Measurements from ENCODE around the gene HES4.

HES4 gene

DNA sequence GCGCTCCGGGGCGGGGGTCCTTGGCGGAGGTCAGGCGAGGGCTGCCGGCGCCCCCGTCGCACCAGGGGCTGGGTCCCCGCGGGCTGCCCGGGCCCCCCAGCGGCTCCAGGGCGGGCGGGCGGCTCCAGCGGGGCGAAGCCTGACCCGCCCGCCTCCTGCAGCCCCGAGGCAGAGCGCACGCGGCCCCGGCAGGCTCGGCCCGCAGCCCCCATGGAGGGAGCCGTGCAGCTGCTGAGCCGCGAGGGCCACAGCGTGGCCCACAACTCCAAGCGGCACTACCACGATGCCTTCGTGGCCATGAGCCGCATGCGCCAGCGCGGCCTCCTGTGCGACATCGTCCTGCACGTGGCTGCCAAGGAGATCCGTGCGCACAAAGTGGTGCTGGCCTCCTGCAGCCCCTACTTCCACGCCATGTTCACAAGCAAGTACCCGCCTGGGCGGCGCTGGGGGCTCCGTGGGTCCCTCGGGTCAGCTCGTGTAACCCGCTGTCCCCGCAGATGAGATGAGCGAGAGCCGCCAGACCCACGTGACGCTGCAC is 38.7 kb downstream of the HES4 start:
- H3K9ac ChIP-seq (ENCODE audit: low read length): no peak overlapping the region
- H3K27ac ChIP-seq (ENCODE audit: low read depth, low read length): no peak overlapping the region
- H3K4me1 ChIP-seq (ENCODE audit: control insufficient read depth, insufficient read depth, low read length): peaks cover 11% of the 10 kb centered on the region
- peaks cover 43% of the 10 kb centered on the region for H3K36me3 ChIP-seq (ENCODE audit: control insufficient read depth, insufficient read depth, low read length)
- H3K27me3 ChIP-seq (ENCODE audit: control insufficient read depth, insufficient read depth, low read length): peaks cover 36% of the 10 kb centered on the region
- H3K9me3 ChIP-seq (ENCODE audit: control insufficient read depth, insufficient read depth, low read depth, low read length): no peaks in the 10 kb centered on the region
- H3K4me3 ChIP-seq (ENCODE audit: low read depth, low read length): peak overlapping the region; percentile 99

DNA sequence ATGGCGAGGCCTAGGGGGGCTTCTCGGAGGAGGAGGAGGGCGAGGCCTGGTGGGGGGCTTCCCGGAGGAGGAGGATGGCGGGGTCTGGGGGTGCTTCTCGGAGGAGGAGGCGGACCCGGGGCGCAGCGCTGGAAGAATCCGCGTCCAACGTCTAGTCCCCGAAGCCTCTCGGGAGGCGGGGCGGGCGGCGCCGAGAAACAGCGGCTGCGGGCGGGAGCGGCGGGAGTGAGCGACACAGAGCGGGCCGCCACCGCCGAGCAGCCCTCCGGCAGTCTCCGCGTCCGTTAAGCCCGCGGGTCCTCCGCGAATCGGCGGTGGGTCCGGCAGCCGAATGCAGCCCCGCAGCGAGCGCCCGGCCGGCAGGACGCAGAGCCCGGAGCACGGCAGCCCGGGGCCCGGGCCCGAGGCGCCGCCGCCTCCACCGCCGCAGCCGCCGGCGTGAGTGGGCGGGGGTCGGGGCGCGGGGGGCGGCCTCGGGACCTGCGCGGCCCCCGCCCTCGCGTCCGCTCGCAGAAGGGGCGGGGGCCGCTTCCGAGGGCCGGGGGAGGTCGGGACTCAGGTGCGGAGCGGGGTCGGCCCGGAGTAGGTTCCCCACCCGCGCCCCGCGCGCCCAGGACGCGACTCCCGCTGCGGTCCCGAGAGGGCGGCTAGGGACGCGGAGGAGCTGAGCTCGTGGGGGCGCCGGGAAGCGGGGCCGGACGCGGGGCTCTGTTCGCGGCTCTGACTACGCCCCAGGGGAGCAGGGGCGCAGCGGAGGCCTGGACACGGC is 39.4 kb downstream of the HES4 start, which contains the start of gene KLHL17:
Gene KLHL17 (plus strand): TSS at position 222 of the 769 bp plus-strand sequence. CDS start 110 bp downstream, at position 332.
- peaks cover 50% of the 10 kb centered on the region for H3K36me3 ChIP-seq (ENCODE audit: control insufficient read depth, insufficient read depth, low read length)
- H3K9ac ChIP-seq (ENCODE audit: low read length): peak within 1 kb of the TSS; percentile 39
- H3K9me3 ChIP-seq (ENCODE audit: control insufficient read depth, insufficient read depth, low read depth, low read length): no peaks in the 10 kb centered on the region
- peak within 1 kb of the TSS; percentile 99 for H3K4me3 ChIP-seq (ENCODE audit: low read depth, low read length)
- H3K27me3 ChIP-seq (ENCODE audit: control insufficient read depth, insufficient read depth, low read length): peaks cover 30% of the 10 kb centered on the region
- peaks cover 5% of the 10 kb centered on the region for H3K4me1 ChIP-seq (ENCODE audit: control insufficient read depth, insufficient read depth, low read length)
- H3K27ac ChIP-seq (ENCODE audit: low read depth, low read length): no peak within 1 kb of the TSS

GRCh38 chr1:959731-960362 is 40.0 kb downstream of the HES4 start:
- peaks cover 51% of the 10 kb centered on the region for H3K36me3 ChIP-seq (ENCODE audit: control insufficient read depth, insufficient read depth, low read length)
- peaks cover 23% of the 10 kb centered on the region for H3K27me3 ChIP-seq (ENCODE audit: control insufficient read depth, insufficient read depth, low read length)
- peaks cover 5% of the 10 kb centered on the region for H3K4me1 ChIP-seq (ENCODE audit: control insufficient read depth, insufficient read depth, low read length)
- H3K4me3 ChIP-seq (ENCODE audit: low read depth, low read length): peak overlapping the region; percentile 99
- peak overlapping the region; percentile 39 for H3K9ac ChIP-seq (ENCODE audit: low read length)
- H3K27ac ChIP-seq (ENCODE audit: low read depth, low read length): no peak overlapping the region
- no peaks in the 10 kb centered on the region for H3K9me3 ChIP-seq (ENCODE audit: control insufficient read depth, insufficient read depth, low read depth, low read length)

DNA sequence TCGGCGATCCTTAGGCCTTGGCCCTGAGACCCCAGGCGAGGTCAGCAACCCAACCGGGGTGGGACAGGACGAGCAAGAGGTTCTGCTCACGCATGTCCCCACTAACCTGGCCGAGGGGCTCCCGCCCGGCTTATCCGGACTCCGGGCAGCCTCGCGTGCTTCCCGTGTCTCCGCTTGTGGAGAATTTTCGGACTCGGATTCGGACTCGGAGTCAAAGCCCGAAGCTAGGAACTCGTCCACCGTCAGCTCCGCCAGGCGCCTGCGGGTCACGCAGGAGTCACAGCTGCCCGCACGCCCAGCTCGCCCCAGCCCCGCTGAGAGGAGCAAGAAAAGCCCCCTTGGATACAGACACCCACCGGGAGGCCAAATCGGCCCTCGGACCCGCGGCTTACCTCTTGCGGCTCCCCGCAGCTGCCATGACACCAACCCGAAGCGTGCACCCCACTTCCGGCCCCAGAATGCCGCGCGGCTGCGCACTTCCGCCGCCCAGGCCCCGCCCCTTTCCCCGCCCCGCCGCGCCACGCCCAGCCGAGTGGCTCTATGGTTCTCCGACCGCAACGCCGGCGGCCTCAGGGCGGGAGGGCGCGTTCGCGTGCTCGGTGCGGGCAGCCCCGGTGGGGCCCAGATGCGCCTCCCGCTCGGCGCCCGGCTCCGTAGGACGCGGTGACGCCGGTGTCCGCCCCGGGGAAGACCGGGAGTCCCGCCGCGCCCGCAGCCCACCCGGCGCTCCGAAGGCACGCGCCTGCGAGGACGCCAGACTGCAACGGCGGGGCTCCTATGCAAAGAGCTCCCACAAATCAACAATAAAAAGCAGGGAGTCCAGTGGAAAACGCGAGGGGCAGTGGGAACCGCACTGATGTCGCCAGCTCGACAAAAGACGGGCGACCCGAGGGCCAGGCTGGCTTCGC is 40.8 kb downstream of the HES4 start, which contains the start of gene NOC2L:
Gene NOC2L (minus strand): TSS at position 434 of the 908 bp plus-strand sequence. CDS start 16 bp downstream, at position 418.
- Histone ChIP-seq H3K4me1 (ENCODE audit: control insufficient read depth, insufficient read depth, low read length) (peaks cover 5% of the 10 kb centered on the region), H3K36me3 (ENCODE audit: control insufficient read depth, insufficient read depth, low read length) (peaks cover 56% of the 10 kb centered on the region), H3K4me3 (ENCODE audit: low read depth, low read length) (peak within 1 kb of the TSS; percentile 99), H3K27me3 (ENCODE audit: control insufficient read depth, insufficient read depth, low read length) (peaks cover 23% of the 10 kb centered on the region), H3K27ac (ENCODE audit: low read depth, low read length) (peak within 1 kb of the TSS; percentile 67; the same call in 1 of the 2 replicates), H3K9me3 (ENCODE audit: control insufficient read depth, insufficient read depth, low read depth, low read length) (no peaks in the 10 kb centered on the region), H3K9ac (ENCODE audit: low read length) (peak within 1 kb of the TSS; percentile 87)

GRCh38 chr1:956636-957035 is 43.3 kb downstream of the HES4 start:
- Histone ChIP-seq H3K27me3 (ENCODE audit: control insufficient read depth, insufficient read depth, low read length) (peaks cover 21% of the 10 kb centered on the region), H3K4me3 (ENCODE audit: low read depth, low read length) (no peak overlapping the region), H3K36me3 (ENCODE audit: control insufficient read depth, insufficient read depth, low read length) (peaks cover 58% of the 10 kb centered on the region), H3K9ac (ENCODE audit: low read length) (no peak overlapping the region), H3K4me1 (ENCODE audit: control insufficient read depth, insufficient read depth, low read length) (peaks cover 5% of the 10 kb centered on the region), H3K27ac (ENCODE audit: low read depth, low read length) (no peak overlapping the region), H3K9me3 (ENCODE audit: control insufficient read depth, insufficient read depth, low read depth, low read length) (no peaks in the 10 kb centered on the region)

DNA sequence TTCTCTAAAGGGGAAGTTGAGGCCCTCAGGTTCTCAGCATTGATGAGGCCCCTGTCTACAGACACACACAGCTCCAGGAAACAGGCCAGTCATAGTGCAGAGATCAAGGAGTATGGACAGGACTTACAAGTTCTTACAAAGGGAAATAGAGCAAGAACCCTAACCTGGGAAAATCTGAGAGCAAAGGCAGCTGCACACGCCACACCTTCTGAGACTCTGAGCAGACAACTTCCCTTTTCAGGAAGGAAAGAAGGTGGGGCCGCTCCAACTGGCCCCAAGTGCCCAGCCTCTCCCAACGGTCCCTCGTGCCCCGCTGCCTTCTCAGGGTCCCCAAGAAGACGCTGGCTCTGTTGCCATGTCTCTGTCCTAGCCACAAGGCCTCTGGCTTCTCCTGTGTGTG is 44.4 kb downstream of the HES4 start:
- H3K9me3 ChIP-seq (ENCODE audit: control insufficient read depth, insufficient read depth, low read depth, low read length): no peaks in the 10 kb centered on the region
- H3K27me3 ChIP-seq (ENCODE audit: control insufficient read depth, insufficient read depth, low read length): peaks cover 12% of the 10 kb centered on the region
- H3K4me1 ChIP-seq (ENCODE audit: control insufficient read depth, insufficient read depth, low read length): no peaks in the 10 kb centered on the region
- H3K9ac ChIP-seq (ENCODE audit: low read length): no peak overlapping the region
- no peak overlapping the region for H3K27ac ChIP-seq (ENCODE audit: low read depth, low read length)
- H3K36me3 ChIP-seq (ENCODE audit: control insufficient read depth, insufficient read depth, low read length): peaks cover 64% of the 10 kb centered on the region
- no peak overlapping the region for H3K4me3 ChIP-seq (ENCODE audit: low read depth, low read length)

GRCh38 chr1:954927-955326 is 45.0 kb downstream of the HES4 start:
- H3K27me3 ChIP-seq (ENCODE audit: control insufficient read depth, insufficient read depth, low read length): peaks cover 8% of the 10 kb centered on the region
- H3K4me1 ChIP-seq (ENCODE audit: control insufficient read depth, insufficient read depth, low read length): no peaks in the 10 kb centered on the region
- H3K9me3 ChIP-seq (ENCODE audit: control insufficient read depth, insufficient read depth, low read depth, low read length): no peaks in the 10 kb centered on the region
- peaks cover 70% of the 10 kb centered on the region for H3K36me3 ChIP-seq (ENCODE audit: control insufficient read depth, insufficient read depth, low read length)
- H3K4me3 ChIP-seq (ENCODE audit: low read depth, low read length): no peak overlapping the region
- H3K9ac ChIP-seq (ENCODE audit: low read length): no peak overlapping the region
- H3K27ac ChIP-seq (ENCODE audit: low read depth, low read length): no peak overlapping the region

DNA sequence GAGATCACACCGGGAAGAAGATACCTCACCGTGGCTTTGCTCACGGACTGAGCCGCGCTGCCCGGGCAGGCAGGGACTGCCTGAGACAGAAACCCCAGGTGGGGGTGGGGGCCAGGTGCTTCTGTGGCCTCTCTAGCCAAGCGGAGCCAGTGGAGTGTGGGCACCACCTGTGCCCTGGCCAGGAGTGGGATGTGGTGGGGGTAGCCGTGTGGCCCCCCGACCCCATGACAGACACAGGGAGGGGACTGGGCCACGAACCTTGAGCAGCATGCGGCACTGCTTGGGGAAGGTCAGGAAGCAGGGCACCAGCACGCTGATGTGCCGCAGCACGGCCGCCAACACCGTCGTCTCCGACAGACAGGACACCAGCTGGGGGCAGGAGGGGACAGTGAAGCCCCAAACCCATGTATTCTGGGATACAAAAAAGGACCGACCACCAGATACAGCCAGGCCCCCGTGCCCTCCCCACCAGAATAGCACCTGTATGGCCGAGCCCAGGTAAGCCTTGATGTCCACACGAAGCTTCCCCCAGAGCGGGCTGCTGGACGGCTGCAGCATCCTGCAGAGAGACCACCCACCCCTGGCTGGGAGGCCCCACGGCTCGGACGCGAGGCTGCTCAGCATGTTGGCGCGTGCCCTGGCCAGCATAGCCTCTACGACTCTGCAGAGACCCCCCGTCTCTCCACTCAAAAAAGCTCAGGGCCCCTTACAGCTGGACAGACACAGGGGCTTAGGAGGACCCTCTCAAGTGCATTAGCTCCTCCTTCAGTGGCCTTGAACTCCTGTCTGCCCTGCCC is 46.2 kb downstream of the HES4 start:
- H3K27me3 ChIP-seq (ENCODE audit: control insufficient read depth, insufficient read depth, low read length): no peaks in the 10 kb centered on the region
- no peak overlapping the region for H3K27ac ChIP-seq (ENCODE audit: low read depth, low read length)
- no peak overlapping the region for H3K9ac ChIP-seq (ENCODE audit: low read length)
- H3K36me3 ChIP-seq (ENCODE audit: control insufficient read depth, insufficient read depth, low read length): peaks cover 82% of the 10 kb centered on the region
- H3K9me3 ChIP-seq (ENCODE audit: control insufficient read depth, insufficient read depth, low read depth, low read length): no peaks in the 10 kb centered on the region
- H3K4me1 ChIP-seq (ENCODE audit: control insufficient read depth, insufficient read depth, low read length): no peaks in the 10 kb centered on the region
- no peak overlapping the region for H3K4me3 ChIP-seq (ENCODE audit: low read depth, low read length)

- Histone ChIP-seq H3K4me3 (ENCODE audit: low read depth, low read length) (no peak overlapping the region), H3K36me3 (ENCODE audit: control insufficient read depth, insufficient read depth, low read length) (peaks cover 93% of the 10 kb centered on the region)
Measured at GRCh38 chr1:952603-953002, 47.3 kb downstream of the HES4 start.

DNA sequence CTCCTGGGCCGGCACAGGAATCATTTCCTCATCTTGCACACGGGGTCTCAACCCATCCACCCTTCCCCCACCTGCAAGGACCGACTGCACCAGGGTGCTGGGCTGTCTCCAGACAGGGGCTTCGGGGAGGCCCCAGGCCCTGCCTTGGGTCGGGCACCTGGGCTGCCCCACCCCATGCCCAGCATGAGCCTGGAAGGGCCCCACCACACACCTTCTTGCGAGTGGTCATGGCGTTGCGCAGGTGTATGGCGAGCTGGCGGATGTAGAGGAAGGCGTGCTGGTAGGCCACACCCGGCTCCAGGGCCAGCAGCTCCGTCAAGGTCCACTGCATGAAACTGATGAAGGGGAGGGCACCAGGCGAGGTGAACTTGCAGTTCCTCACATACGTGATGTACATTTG is 47.7 kb downstream of the HES4 start:
- H3K36me3 ChIP-seq (ENCODE audit: control insufficient read depth, insufficient read depth, low read length): peaks cover 97% of the 10 kb centered on the region

More at GRCh38 chr1:952603-953002, 47.3 kb downstream of the HES4 start:
- no peaks in the 10 kb centered on the region for H3K4me1 ChIP-seq (ENCODE audit: control insufficient read depth, insufficient read depth, low read length)
- no peak overlapping the region for H3K9ac ChIP-seq (ENCODE audit: low read length)
- no peak overlapping the region for H3K27ac ChIP-seq (ENCODE audit: low read depth, low read length)
- H3K9me3 ChIP-seq (ENCODE audit: control insufficient read depth, insufficient read depth, low read depth, low read length): no peaks in the 10 kb centered on the region
- H3K27me3 ChIP-seq (ENCODE audit: control insufficient read depth, insufficient read depth, low read length): no peaks in the 10 kb centered on the region

More for the DNA sequence above, 47.7 kb downstream of the HES4 start:
- Histone ChIP-seq H3K27ac (ENCODE audit: low read depth, low read length) (no peak overlapping the region), H3K9me3 (ENCODE audit: control insufficient read depth, insufficient read depth, low read depth, low read length) (no peaks in the 10 kb centered on the region), H3K4me1 (ENCODE audit: control insufficient read depth, insufficient read depth, low read length) (no peaks in the 10 kb centered on the region), H3K27me3 (ENCODE audit: control insufficient read depth, insufficient read depth, low read length) (no peaks in the 10 kb centered on the region), H3K9ac (ENCODE audit: low read length) (no peak overlapping the region), H3K4me3 (ENCODE audit: low read depth, low read length) (no peak overlapping the region)
